HepG2 (cell line): ENCODE data around the gene PGRMC2. TPM values are rescaled to one million over a fixed set of nuclear protein-coding genes. Genes with fewer than 3 reads are reported as not detected.

Experiments
- ATAC-seq: fragments of 200-7000 bp; cut with Tn5 transposase; 3 replicates; pipeline ENCODE4 v1.9.1; 2020; ENCODE audit warnings: mild to moderate bottlenecking, moderate library complexity
- BruUV-seq: library from RNA; stranded (reverse); fragments of 400-500 nt; replicated peaks from 2 replicates; lab custom pipeline; 2021; lab: Mats Ljungman, UMichigan
- CTCF ChIA-PET: fragments of 300-600 bp; formaldehyde crosslinking; extraction: SDS; loops from one replicate; lab custom pipeline; 2021; ENCODE audit warnings: low total read pairs, inconsistent platforms, low intra/inter-chr PET ratio; lab: Yijun Ruan, JAX
- POLR2A ChIA-PET: fragments of 350-600 bp; sonication (Branson Sonifier 250); formaldehyde crosslinking; loops from one replicate; lab custom pipeline; 2020; ENCODE audit warnings: antibody characterized with exemption, inconsistent platforms; lab: Yijun Ruan, JAX
- DNase-seq: peaks from one replicate; pipeline ENCODE4 v3.0.0-alpha.2; 2015; ENCODE audit warnings: low spot score
- FAIRE-seq: peaks from 3 replicates; lab custom pipeline; 2011; peaks lifted over from hg19 to GRCh38; lab: Jason Lieb, UNC
- H2AFZ ChIP-seq: one replicate; pipeline ENCODE4 v1.6.1; 2011; ENCODE audit warnings: low read length, inconsistent platforms
- H3K27ac ChIP-seq: fragments of 300-600 bp; 3 replicates; pipeline ENCODE4 v1.8.0; 2011; ENCODE audit warnings: mixed run types, mild to moderate bottlenecking, mixed read lengths, low read length, inconsistent platforms; ENCODE audit not compliant: insufficient read depth; ENCODE audit errors: extremely low read length
- H3K27me3 ChIP-seq, 2 experiments: fragments of 200-600 bp in 1 of 2; 2 replicates in 1 of 2; 3 replicates in 1 of 2; pipeline versions ENCODE4 v1.6.0 to v1.8.0; 2011; ENCODE audit warnings: low read length in 2 of 2, mild to moderate bottlenecking in 2 of 2, moderate library complexity in 2 of 2, inconsistent platforms in 1 of 2; ENCODE audit not compliant: insufficient read depth in 2 of 2, control insufficient read depth in 1 of 2
- H3K36me3 ChIP-seq, 2 experiments: fragments of 200-600 bp in 1 of 2; replicated peaks in 1 of 2; 2 replicates in 1 of 2; 3 replicates in 1 of 2; pipeline versions ENCODE4 v1.5.1 to v1.8.0; 2011; ENCODE audit warnings: low read length in 2 of 2, inconsistent platforms in 1 of 2; ENCODE audit not compliant: insufficient read depth in 2 of 2, control insufficient read depth in 1 of 2
- H3K4me1 ChIP-seq: 2 replicates; pipeline ENCODE4 v1.5.1; 2012; ENCODE audit warnings: low read length, inconsistent platforms; ENCODE audit not compliant: insufficient read depth
- H3K4me2 ChIP-seq: 2 replicates; pipeline ENCODE4 v1.6.0; 2011; ENCODE audit warnings: low read depth, low read length, inconsistent platforms
- H3K4me3 ChIP-seq, 3 experiments: fragments of 200-600 bp in 1 of 3; sonication (generic), shearing (Covaris generic) in 1 of 3; replicated peaks in 1 of 3; 2 replicates each; pipeline ENCODE4 v1.5.1; 2011 to 2016; ENCODE audit warnings: low read length in 3 of 3, inconsistent platforms in 2 of 3, low read depth in 2 of 3, mild to moderate bottlenecking in 2 of 3, control low read depth in 1 of 3, mixed read lengths in 1 of 3; ENCODE audit not compliant: insufficient read depth in 1 of 3
- H3K79me2 ChIP-seq: one replicate; pipeline ENCODE4 v1.6.1; 2011; ENCODE audit warnings: low read length, inconsistent platforms; ENCODE audit not compliant: insufficient read depth
- H3K9ac ChIP-seq: 2 replicates; pipeline ENCODE4 v1.6.0; 2011; ENCODE audit warnings: mild to moderate bottlenecking, low read depth, low read length, inconsistent platforms; ENCODE audit not compliant: insufficient read depth
- H3K9me3 ChIP-seq: 2 replicates; pipeline ENCODE4 v1.5.1; 2012; ENCODE audit warnings: mild to moderate bottlenecking, low read length
- H4K20me1 ChIP-seq: 2 replicates; pipeline ENCODE4 v1.6.0; 2011; ENCODE audit warnings: inconsistent platforms, mild to moderate bottlenecking, low read length, moderate library complexity; ENCODE audit not compliant: insufficient read depth
- FOXC1 ChIP-seq: sonication (generic); formaldehyde crosslinking; IDR thresholded peaks from 2 replicates; pipeline ENCODE4 v1.8.0; 2022; ENCODE audit warnings: mild to moderate bottlenecking, missing genetic modification reagents, borderline replicate concordance
- GTF3A ChIP-seq: sonication (generic); formaldehyde crosslinking; conservative IDR thresholded peaks from 2 replicates; pipeline ENCODE4 v1.4.0; 2020; ENCODE audit warnings: mild to moderate bottlenecking, missing genetic modification reagents
- KAT2B ChIP-seq: fragments of 150-350 bp; IDR thresholded peaks from 2 replicates; pipeline ENCODE4 v1.6.1; 2014; ENCODE audit warnings: low read depth, low read length, borderline replicate concordance
- MYNN ChIP-seq: sonication (generic); formaldehyde crosslinking; IDR thresholded peaks from 2 replicates; pipeline ENCODE4 v1.4.0; 2020; ENCODE audit warnings: mild to moderate bottlenecking, low read depth, missing genetic modification reagents
- NRL ChIP-seq: sonication (generic); formaldehyde crosslinking; IDR thresholded peaks from 2 replicates; pipeline ENCODE4 v1.5.0; 2020; ENCODE audit warnings: missing genetic modification reagents, mild to moderate bottlenecking, moderate library complexity, borderline replicate concordance
- POLR2AphosphoS5 ChIP-seq: IDR thresholded peaks from 2 replicates; pipeline ENCODE4 v1.6.1; 2012; ENCODE audit warnings: low read depth, low read length
- PRMT3 ChIP-seq: sonication (generic); formaldehyde crosslinking; IDR thresholded peaks from 2 replicates; pipeline ENCODE4 v1.8.1; 2022; ENCODE audit warnings: low read depth, mild to moderate bottlenecking, moderate library complexity, missing genetic modification reagents, borderline replicate concordance
- SIX1 ChIP-seq: sonication (generic); formaldehyde crosslinking; IDR thresholded peaks from 2 replicates; pipeline ENCODE4 v1.4.0; 2020; ENCODE audit warnings: missing genetic modification reagents, borderline replicate concordance
- SUZ12 ChIP-seq: fragments of 150-350 bp; IDR thresholded peaks from 2 replicates; pipeline ENCODE4 v1.6.1; 2014; ENCODE audit warnings: low read depth, low read length
- TGIF2 ChIP-seq: IDR thresholded peaks from 2 replicates; pipeline ENCODE4 v1.6.1; 2016; ENCODE audit warnings: control low read depth, missing compliant biosample characterization
- THAP8 ChIP-seq: sonication (generic); formaldehyde crosslinking; IDR thresholded peaks from 2 replicates; pipeline ENCODE4 v1.5.1; 2020; ENCODE audit warnings: missing genetic modification reagents, mild to moderate bottlenecking, borderline replicate concordance
- TOPORS ChIP-seq: sonication (generic); formaldehyde crosslinking; IDR thresholded peaks from 2 replicates; pipeline ENCODE4 v1.8.0; 2023; ENCODE audit warnings: mild to moderate bottlenecking, missing genetic modification reagents
- ZBTB7B ChIP-seq: sonication (generic); formaldehyde crosslinking; IDR thresholded peaks from 2 replicates; pipeline ENCODE4 v1.4.0; 2020; ENCODE audit warnings: missing genetic modification reagents
- ZIK1 ChIP-seq: sonication (generic); formaldehyde crosslinking; IDR thresholded peaks from 2 replicates; pipeline ENCODE4 v1.5.0; 2020; ENCODE audit warnings: mild to moderate bottlenecking, low read depth, missing genetic modification reagents, borderline replicate concordance
- ZNF224 ChIP-seq: sonication (generic); formaldehyde crosslinking; IDR thresholded peaks from 2 replicates; pipeline ENCODE4 v1.5.0; 2020; ENCODE audit warnings: mild to moderate bottlenecking, missing genetic modification reagents
- ZNF572 ChIP-seq: sonication (generic); formaldehyde crosslinking; IDR thresholded peaks from 2 replicates; pipeline ENCODE4 v1.5.1; 2020; ENCODE audit warnings: mild to moderate bottlenecking, missing genetic modification reagents
- WGBS: methylation state at CpG from one replicate; pipeline ENCODE4 v1.1.6; 2017; ENCODE audit warnings: low lambda C conversion rate; 5-methylcytosine and 5-hydroxymethylcytosine counted together
- in situ Hi-C: cut with HindIII; loops from 2 replicates; pipeline ENCODE4 v1.10.0; 2017; ENCODE audit warnings: low pct_unique_long_range_greater_than_20kb; ENCODE audit not compliant: extremely low pct_ligation_motif_present
- intact Hi-C: fragments of 100-400 bp; cut with micrococcal nuclease; formaldehyde crosslinking; loops from one replicate; pipeline ENCODE4 v1.10.0; 2022; ENCODE audit not compliant: unreplicated experiment
- polyA plus RNA-seq, 8 experiments: library from polyadenylated mRNA; depleted of rRNA in 3 of 8; stranded (reverse) in 7 of 8; unstranded in 1 of 8; fragments of >200 nt; fragmentation: Illumina TruSeq in 4 of 8; extraction: Trizol in 4 of 8; gene quantifications; 2 replicates each; pipeline versions ENCODE4 v1.2.1 to v1.2.3, GENCODE V29; 2011 to 2016; ENCODE audit warnings: low read depth in 4 of 8, missing spikeins in 1 of 8, mixed read lengths in 1 of 8; ENCODE audit not compliant: insufficient read depth in 1 of 8
- total RNA-seq, 5 experiments: library from RNA; depleted of rRNA; stranded (reverse); fragments of >200 nt; fragmentation: Illumina TruSeq; extraction: Trizol; gene quantifications; 2 replicates each; pipeline ENCODE4 v1.2.3, GENCODE V29; 2016; ENCODE audit warnings: low read depth in 1 of 5
- TF ChIP-seq, protein P1 (sequence below): sonication (generic); formaldehyde crosslinking; IDR thresholded peaks from 2 replicates; pipeline ENCODE4 v1.4.0; 2020; ENCODE audit warnings: missing genetic modification reagents
- TF ChIP-seq, protein P2 (sequence below): sonication (generic); formaldehyde crosslinking; conservative IDR thresholded peaks from 2 replicates; pipeline ENCODE4 v1.4.0; 2020; ENCODE audit warnings: missing genetic modification reagents
- TF ChIP-seq, protein P3 (sequence below): sonication (generic); formaldehyde crosslinking; IDR thresholded peaks from 2 replicates; pipeline ENCODE4 v1.9.0; 2021; ENCODE audit warnings: missing genetic modification reagents, borderline replicate concordance

Gene PGRMC2
- total and polyA plus RNA-seq, 2 of the 13 experiments (the other 11 are each of a cell fraction or from before 2014, with no cell fraction given), result 16.0 to 19.8 TPM

DNA sequence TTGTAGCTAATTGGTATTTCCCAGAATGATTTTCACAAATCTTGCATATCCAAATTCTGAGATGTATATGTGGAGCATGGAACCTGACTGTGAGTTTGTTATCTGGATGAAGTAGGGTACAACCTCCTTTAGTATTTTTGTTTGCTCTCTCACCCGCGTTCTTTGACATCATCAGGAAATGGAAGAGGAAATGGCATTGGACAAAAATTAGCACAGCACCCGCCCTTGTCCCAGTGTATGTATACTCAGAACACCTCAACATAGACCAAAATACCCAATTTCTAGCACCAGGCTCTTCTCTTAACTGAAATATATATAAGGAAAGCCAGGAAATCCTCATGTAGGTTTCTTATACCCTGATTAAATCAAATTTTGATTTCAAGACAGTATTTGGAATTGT, 6.9 kb upstream of the PGRMC2 start:
- DNase-seq (no peak), FAIRE-seq (no peak), ATAC-seq (no peak)
- intact Hi-C loops (no loop called here), in situ Hi-C loops (no loop called here)
- Histone ChIP-seq H4K20me1 (no peaks in the 10 kb centered on the region), H3K9ac (no peak overlapping the region), H3K27me3 (peaks cover 4 to 7% of the 10 kb centered on the region in 2 experiments; a peak in 2 of 5 replicates), H3K79me2 (no peaks in the 10 kb centered on the region), H3K4me2 (no peak overlapping the region), H2AFZ (no peak overlapping the region), H3K36me3 (no peaks in the 10 kb centered on the region), H3K4me3 (no peak overlapping the region), H3K9me3 (no peaks in the 10 kb centered on the region), H3K4me1 (peaks cover 15% of the 10 kb centered on the region), H3K27ac (no peak overlapping the region)
- 50% methylated on average over 3 of the region's 3 CpGs for WGBS
- ChIA-PET POLR2A (no interaction called here), CTCF (no interaction called here)
- no TSS peak for BruUV-seq
- TF ChIP-seq POLR2AphosphoS5 (no peak), MYNN (CRISPR knock-in tag) (no peak), SIX1 (CRISPR knock-in tag) (no peak), PRMT3 (no peak), FOXC1 (CRISPR knock-in tag) (no peak), NRL (CRISPR knock-in tag) (no peak), ZNF572 (CRISPR knock-in tag) (no peak), TGIF2 (CRISPR knock-in tag) (no peak), TOPORS (CRISPR knock-in tag) (no peak), ZIK1 (CRISPR knock-in tag) (no peak), THAP8 (no peak), ZBTB7B (CRISPR knock-in tag) (no peak), SUZ12 (no peak), GTF3A (CRISPR knock-in tag) (no peak), KAT2B (no peak), ZNF224 (no peak)
- TF ChIP-seq, protein P1, sequence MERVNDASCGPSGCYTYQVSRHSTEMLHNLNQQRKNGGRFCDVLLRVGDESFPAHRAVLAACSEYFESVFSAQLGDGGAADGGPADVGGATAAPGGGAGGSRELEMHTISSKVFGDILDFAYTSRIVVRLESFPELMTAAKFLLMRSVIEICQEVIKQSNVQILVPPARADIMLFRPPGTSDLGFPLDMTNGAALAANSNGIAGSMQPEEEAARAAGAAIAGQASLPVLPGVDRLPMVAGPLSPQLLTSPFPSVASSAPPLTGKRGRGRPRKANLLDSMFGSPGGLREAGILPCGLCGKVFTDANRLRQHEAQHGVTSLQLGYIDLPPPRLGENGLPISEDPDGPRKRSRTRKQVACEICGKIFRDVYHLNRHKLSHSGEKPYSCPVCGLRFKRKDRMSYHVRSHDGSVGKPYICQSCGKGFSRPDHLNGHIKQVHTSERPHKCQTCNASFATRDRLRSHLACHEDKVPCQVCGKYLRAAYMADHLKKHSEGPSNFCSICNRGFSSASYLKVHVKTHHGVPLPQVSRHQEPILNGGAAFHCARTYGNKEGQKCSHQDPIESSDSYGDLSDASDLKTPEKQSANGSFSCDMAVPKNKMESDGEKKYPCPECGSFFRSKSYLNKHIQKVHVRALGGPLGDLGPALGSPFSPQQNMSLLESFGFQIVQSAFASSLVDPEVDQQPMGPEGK (CRISPR knock-in tag), result no peak
- TF ChIP-seq, protein P2, sequence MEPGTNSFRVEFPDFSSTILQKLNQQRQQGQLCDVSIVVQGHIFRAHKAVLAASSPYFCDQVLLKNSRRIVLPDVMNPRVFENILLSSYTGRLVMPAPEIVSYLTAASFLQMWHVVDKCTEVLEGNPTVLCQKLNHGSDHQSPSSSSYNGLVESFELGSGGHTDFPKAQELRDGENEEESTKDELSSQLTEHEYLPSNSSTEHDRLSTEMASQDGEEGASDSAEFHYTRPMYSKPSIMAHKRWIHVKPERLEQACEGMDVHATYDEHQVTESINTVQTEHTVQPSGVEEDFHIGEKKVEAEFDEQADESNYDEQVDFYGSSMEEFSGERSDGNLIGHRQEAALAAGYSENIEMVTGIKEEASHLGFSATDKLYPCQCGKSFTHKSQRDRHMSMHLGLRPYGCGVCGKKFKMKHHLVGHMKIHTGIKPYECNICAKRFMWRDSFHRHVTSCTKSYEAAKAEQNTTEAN (CRISPR knock-in tag), result no peak
- TF ChIP-seq, protein P3, sequence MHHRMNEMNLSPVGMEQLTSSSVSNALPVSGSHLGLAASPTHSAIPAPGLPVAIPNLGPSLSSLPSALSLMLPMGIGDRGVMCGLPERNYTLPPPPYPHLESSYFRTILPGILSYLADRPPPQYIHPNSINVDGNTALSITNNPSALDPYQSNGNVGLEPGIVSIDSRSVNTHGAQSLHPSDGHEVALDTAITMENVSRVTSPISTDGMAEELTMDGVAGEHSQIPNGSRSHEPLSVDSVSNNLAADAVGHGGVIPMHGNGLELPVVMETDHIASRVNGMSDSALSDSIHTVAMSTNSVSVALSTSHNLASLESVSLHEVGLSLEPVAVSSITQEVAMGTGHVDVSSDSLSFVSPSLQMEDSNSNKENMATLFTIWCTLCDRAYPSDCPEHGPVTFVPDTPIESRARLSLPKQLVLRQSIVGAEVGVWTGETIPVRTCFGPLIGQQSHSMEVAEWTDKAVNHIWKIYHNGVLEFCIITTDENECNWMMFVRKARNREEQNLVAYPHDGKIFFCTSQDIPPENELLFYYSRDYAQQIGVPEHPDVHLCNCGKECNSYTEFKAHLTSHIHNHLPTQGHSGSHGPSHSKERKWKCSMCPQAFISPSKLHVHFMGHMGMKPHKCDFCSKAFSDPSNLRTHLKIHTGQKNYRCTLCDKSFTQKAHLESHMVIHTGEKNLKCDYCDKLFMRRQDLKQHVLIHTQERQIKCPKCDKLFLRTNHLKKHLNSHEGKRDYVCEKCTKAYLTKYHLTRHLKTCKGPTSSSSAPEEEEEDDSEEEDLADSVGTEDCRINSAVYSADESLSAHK (CRISPR knock-in tag), result no peak
